ENCODE data around the gene TJP1.

GRCh38 chr15:29773816-29774215 is 48.5 kb downstream of the TJP1 start:
- TF ChIP-seq, protein P1, sequence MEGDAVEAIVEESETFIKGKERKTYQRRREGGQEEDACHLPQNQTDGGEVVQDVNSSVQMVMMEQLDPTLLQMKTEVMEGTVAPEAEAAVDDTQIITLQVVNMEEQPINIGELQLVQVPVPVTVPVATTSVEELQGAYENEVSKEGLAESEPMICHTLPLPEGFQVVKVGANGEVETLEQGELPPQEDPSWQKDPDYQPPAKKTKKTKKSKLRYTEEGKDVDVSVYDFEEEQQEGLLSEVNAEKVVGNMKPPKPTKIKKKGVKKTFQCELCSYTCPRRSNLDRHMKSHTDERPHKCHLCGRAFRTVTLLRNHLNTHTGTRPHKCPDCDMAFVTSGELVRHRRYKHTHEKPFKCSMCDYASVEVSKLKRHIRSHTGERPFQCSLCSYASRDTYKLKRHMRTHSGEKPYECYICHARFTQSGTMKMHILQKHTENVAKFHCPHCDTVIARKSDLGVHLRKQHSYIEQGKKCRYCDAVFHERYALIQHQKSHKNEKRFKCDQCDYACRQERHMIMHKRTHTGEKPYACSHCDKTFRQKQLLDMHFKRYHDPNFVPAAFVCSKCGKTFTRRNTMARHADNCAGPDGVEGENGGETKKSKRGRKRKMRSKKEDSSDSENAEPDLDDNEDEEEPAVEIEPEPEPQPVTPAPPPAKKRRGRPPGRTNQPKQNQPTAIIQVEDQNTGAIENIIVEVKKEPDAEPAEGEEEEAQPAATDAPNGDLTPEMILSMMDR (IDR thresholded peaks at IDR 0.05) = no peak
- TF ChIP-seq POLR2A (IDR thresholded peaks at IDR 0.05) = no peak
